Measurements from ENCODE around the gene CIAO3. TPM values are rescaled to one million over a fixed set of nuclear protein-coding genes. Genes with fewer than 3 reads are reported as not detected.

Gene CIAO3
- total RNA-seq, 1 donor from 2014 or later = 34.5 TPM

DNA sequence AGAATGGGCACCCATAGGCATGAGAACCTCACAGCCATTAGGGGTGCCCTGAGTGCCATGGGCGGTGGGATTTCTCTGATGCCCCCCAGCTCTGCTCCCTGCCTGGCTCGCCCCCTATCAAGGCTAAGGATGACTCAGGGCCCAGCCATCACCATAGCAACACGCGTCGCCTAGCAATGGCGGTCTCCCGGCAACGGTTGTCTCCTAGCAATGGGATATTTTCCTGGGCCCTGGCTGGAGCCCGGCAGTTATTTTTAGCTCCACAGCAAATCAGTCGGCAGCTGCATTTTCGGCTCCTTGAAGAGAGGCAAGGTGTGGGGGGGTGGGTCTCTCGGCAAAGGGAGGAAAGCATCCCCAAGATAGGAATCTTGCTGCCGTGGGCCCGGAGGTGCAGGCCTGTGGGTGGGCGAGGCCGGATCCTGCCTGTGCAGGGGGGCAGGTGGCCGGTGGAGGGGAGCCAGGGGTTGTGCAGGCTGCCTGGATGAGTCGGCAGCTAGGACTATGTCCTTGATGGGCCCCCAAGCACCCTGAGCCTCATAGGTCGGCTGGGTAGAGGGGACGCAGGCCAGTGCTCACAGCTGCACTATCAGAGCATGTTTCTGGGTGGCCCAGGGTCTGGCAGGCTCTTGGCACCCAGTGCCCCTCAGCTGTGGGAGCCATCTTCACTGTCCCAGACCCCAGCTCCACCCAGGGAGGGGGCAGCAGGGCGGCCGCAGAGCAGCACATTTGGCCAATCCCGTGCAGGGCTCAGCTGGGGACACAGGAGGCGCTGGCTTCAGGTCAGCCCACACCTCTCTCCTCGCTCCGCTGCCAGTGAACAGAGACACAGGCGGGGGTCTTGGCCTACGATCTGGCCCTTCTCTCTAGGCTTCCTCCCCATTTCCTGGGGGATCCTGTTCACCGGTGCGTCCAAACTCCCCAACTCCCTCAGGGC, 31.0 kb downstream of the CIAO3 start:
- H3K27me3 ChIP-seq (ENCODE audit: control insufficient read depth, insufficient read depth, low read length) = peaks cover 61% of the 10 kb centered on the region
- DNase-seq (ENCODE audit: low read depth) = no peak
- TF ChIP-seq, protein P1, sequence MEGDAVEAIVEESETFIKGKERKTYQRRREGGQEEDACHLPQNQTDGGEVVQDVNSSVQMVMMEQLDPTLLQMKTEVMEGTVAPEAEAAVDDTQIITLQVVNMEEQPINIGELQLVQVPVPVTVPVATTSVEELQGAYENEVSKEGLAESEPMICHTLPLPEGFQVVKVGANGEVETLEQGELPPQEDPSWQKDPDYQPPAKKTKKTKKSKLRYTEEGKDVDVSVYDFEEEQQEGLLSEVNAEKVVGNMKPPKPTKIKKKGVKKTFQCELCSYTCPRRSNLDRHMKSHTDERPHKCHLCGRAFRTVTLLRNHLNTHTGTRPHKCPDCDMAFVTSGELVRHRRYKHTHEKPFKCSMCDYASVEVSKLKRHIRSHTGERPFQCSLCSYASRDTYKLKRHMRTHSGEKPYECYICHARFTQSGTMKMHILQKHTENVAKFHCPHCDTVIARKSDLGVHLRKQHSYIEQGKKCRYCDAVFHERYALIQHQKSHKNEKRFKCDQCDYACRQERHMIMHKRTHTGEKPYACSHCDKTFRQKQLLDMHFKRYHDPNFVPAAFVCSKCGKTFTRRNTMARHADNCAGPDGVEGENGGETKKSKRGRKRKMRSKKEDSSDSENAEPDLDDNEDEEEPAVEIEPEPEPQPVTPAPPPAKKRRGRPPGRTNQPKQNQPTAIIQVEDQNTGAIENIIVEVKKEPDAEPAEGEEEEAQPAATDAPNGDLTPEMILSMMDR (IDR thresholded peaks at IDR 0.05; ENCODE audit: insufficient read depth, low read length, poor library complexity, severe bottlenecking) = peak; percentile 11
- no peaks in the 10 kb centered on the region for H3K36me3 ChIP-seq (ENCODE audit: control insufficient read depth, insufficient read depth, low read length)
- H3K4me3 ChIP-seq (ENCODE audit: low read depth, low read length) = no peak overlapping the region

DNA sequence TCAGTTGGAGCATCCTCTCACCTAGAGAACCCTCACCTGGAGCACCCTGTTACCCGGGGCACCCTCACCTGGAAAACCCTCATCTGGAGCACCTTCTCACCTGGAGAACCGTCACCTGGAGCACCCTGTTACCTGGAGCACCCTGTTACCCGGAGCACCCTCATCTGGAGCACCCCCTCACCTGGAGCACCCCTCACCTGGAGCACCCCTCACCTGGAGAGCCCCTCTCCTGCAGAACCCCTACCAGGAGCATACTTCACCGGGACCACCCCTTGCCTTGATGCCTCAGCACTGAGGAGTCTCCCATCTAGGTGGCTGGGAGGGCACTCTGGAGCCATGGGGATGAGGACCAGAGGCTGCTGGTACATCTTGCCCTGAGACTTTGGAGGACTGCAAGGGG, 31.8 kb downstream of the CIAO3 start:
- H3K27me3 ChIP-seq (ENCODE audit: control insufficient read depth, insufficient read depth, low read length) = peaks cover 70% of the 10 kb centered on the region
- H3K4me3 ChIP-seq (ENCODE audit: low read depth, low read length) = no peak overlapping the region
- DNase-seq (ENCODE audit: low read depth) = no peak
- TF ChIP-seq, protein P1 (IDR thresholded peaks at IDR 0.05; ENCODE audit: insufficient read depth, low read length, poor library complexity, severe bottlenecking) = no peak
- no peaks in the 10 kb centered on the region for H3K36me3 ChIP-seq (ENCODE audit: control insufficient read depth, insufficient read depth, low read length)

DNA sequence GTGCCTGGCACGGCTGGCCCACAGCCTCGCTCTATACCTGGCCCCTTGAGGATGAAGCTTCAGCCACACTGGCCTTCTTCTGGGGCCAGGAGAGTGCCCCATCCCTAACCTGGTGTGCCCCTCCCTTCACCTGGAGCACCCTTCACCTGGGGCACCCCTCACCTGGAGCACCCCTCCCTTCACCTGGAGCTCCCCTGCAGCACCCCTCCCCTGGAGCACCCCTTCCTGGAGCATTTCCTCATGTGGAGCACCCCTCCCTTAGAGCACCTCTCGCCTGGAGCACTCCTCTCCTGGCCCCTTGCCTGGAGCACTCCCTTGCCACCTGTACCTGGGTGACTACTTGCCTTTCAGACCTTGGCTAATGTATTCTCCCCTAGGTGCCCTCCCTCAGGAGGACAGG, 32.8 kb downstream of the CIAO3 start:
- Histone ChIP-seq H3K4me3 (ENCODE audit: low read depth, low read length) (no peak overlapping the region), H3K36me3 (ENCODE audit: control insufficient read depth, insufficient read depth, low read length) (no peaks in the 10 kb centered on the region), H3K27me3 (ENCODE audit: control insufficient read depth, insufficient read depth, low read length) (peaks cover 79% of the 10 kb centered on the region)
- TF ChIP-seq, protein P1 (IDR thresholded peaks at IDR 0.05; ENCODE audit: insufficient read depth, low read length, poor library complexity, severe bottlenecking) = no peak
- DNase-seq (ENCODE audit: low read depth) = no peak

DNA sequence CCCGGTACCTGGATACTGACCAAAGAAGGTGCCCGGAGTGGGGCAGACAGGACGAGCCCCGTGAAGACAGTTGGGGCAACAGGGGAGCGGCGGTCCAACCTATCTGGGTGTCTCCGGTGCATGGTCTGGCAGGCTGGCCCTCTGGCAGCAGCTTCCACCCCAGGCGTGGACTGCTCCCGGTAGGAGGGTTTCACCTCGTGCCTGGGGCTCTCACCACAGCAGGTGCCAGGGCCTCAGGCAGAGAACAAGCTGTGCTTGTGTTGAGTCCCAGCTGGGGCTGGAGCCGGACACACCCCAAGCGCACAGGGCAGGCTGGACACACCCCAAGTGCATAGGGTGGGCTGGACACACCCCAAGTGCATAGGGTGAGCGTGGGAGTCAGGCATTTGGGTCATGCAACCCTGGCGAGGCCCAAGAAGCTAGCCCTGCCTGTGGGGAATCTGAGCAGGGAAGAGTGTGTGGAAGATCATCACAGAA, 33.7 kb downstream of the CIAO3 start:
- Histone ChIP-seq H3K4me3 (ENCODE audit: low read depth, low read length) (no peak overlapping the region), H3K36me3 (ENCODE audit: control insufficient read depth, insufficient read depth, low read length) (no peaks in the 10 kb centered on the region), H3K27me3 (ENCODE audit: control insufficient read depth, insufficient read depth, low read length) (peaks cover 88% of the 10 kb centered on the region)
- DNase-seq (ENCODE audit: low read depth) = no peak
- TF ChIP-seq, protein P1 (IDR thresholded peaks at IDR 0.05; ENCODE audit: insufficient read depth, low read length, poor library complexity, severe bottlenecking) = no peak

DNA sequence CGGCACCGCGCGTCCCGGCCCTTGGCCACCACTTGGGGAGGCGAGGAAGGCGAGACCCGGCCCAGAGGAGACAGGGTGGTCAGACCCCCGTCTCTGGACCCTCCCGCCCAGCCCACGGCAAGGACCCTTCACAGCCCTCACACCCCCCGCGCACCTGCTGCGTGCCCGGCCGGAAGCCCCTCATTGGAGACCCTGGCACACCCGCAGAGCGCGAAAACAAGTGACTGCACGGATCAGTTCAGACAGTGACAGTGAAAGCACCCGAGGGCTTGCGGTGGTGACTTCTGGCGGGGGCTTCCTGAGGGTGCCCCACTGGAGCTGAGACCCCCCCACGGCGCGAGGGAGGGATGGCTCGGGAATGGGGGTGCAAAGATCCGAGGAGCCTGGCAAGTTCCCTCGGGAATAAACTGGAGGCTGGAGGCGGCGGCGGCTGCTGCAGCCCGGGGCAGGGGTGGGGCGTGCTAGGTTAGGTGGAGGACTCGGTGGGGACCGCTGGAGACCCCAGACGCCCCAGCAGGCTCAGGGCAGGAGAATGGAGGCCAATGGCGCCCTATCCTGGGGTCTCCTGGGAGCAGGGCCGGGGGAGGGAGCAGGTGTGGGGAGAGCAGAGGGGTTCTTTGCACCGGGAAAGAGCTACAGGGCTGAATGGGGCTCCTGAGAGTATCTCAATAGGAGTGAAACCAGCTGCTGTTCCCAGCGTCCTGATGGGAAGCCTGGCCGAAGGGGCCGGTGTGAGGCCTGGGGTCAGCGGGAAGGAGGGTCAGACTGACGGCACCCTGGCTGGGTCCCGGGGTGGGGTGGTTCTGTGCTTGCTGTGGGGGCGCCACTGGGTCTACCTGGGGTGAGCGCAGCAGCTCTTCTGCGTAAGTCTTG, 34.4 kb downstream of the CIAO3 start:
- Histone ChIP-seq H3K27me3 (ENCODE audit: control insufficient read depth, insufficient read depth, low read length) (peaks cover 95% of the 10 kb centered on the region), H3K36me3 (ENCODE audit: control insufficient read depth, insufficient read depth, low read length) (no peaks in the 10 kb centered on the region), H3K4me3 (ENCODE audit: low read depth, low read length) (no peak overlapping the region)
- TF ChIP-seq, protein P1 (IDR thresholded peaks at IDR 0.05; ENCODE audit: insufficient read depth, low read length, poor library complexity, severe bottlenecking) = no peak
- DNase-seq (ENCODE audit: low read depth) = no peak
